ENCODE data around the gene SEMA4G. TPM values are rescaled to one million over a fixed set of nuclear protein-coding genes. Genes with fewer than 3 reads are reported as not detected.

SEMA4G gene
- total and polyA plus RNA-seq, 8 donors = 2.7 to 44.2 (median 33.9) TPM

GRCh38 chr10:101006593-101007098, 37.3 kb downstream of the SEMA4G start:
- ATAC-seq = no peak

GRCh38 chr10:101007099-101007711, 37.9 kb downstream of the SEMA4G start:
- Histone ChIP-seq H3K27me3 (no peaks in the 10 kb centered on the region), H3K4me1 (peaks cover 5 to 18% of the 10 kb centered on the region in 2 donors), H3K36me3 (peaks cover 3 to 52% of the 10 kb centered on the region in 2 donors), H3K9me3 (no peaks in the 10 kb centered on the region), H3K27ac (peak overlapping the region in 1 of 2 donors; percentile 23), H3K4me3 (no peak overlapping the region)
- DNase-seq (peak in 2 of 4 donors; percentile 62 to 83), ATAC-seq (no peak)
- TF ChIP-seq CTCF (IDR thresholded peaks at IDR 0.05) = no peak
- intact Hi-C loops (cut with DNase I) = no loop called here

More at GRCh38 chr10:101006593-101007098, 37.3 kb downstream of the SEMA4G start:
- TF ChIP-seq CTCF (IDR thresholded peaks at IDR 0.05) = no peak
- DNase-seq = no peak
- intact Hi-C loops (cut with DNase I) = no loop called here
- Histone ChIP-seq H3K27me3 (no peaks in the 10 kb centered on the region), H3K9me3 (no peaks in the 10 kb centered on the region), H3K4me3 (no peak overlapping the region), H3K4me1 (peaks cover 10 to 19% of the 10 kb centered on the region in 2 donors), H3K36me3 (peaks cover 3 to 52% of the 10 kb centered on the region in 2 donors), H3K27ac (peak overlapping the region in 1 of 2 donors; percentile 23)

DNA sequence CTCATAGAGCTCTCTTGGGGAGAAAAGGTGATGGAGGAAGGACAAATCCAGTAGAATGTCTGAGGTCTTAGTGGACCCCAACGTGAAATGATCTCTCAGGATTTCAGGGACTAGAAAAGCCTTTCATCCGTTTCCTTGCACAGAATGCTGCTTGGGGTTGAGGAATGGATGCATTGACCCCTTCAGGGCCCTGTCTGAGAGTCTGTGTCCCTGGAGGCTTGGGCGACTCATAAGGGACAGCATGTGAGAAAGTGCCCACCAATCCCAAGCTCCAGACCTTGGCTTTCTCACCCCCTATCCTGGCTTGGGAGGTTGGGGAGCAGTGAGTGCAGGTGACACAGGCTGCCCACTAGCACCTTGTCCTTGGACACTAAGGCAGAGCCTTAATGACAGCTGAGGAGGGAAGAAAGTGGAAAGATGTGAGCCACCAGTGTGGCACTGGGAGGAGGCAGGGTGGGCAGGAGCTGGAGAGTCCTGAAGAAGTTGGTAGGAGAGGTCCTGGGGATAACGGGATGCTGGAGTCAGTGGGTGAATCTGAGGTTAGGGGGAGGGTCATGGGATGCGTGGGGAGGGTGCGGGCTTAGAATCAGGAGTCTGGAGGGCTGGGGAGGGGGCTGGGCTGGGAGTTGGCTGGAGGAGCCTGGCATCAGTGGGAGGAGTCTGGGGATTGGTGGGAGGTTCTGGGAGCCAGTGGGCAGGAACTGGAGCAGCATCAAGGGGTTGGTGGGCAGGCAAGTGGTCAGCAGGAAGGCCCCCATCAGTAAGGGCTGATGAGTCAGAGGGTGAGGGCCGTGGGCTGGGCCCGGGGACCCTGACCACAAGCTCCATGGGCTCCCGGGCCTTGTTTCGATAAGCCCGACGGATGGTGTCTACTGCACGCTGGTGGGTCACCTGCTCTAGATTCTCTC, 38.9 kb downstream of the SEMA4G start:
- DNase-seq = no peak
- Histone ChIP-seq H3K36me3 (peaks cover 3 to 43% of the 10 kb centered on the region in 2 donors), H3K27me3 (no peaks in the 10 kb centered on the region), H3K9me3 (no peaks in the 10 kb centered on the region), H3K4me3 (no peak overlapping the region), H3K4me1 (peaks cover 3 to 21% of the 10 kb centered on the region in 2 donors), H3K27ac (no peak overlapping the region)
- intact Hi-C loops (cut with DNase I) = no loop called here
- no peak for ATAC-seq
- TF ChIP-seq CTCF (IDR thresholded peaks at IDR 0.05) = no peak

- DNase-seq (no peak), ATAC-seq (no peak)
- Histone ChIP-seq H3K4me3 (no peak overlapping the region), H3K27me3 (no peaks in the 10 kb centered on the region), H3K4me1 (peaks cover 4 to 28% of the 10 kb centered on the region in 2 donors), H3K9me3 (no peaks in the 10 kb centered on the region), H3K27ac (no peak overlapping the region), H3K36me3 (peaks cover 3 to 36% of the 10 kb centered on the region in 2 donors)
- TF ChIP-seq CTCF (IDR thresholded peaks at IDR 0.05) = no peak
- intact Hi-C loops (cut with DNase I) = no loop called here
These were observed 39.6 kb downstream of the SEMA4G start for GRCh38 chr10:101008823-101009423.
